AG09319 (cell line): Measurements from ENCODE around the gene NKX2-3.

Experiments used
- DNase-seq: peaks from one replicate; pipeline ENCODE4 v3.0.0-alpha.2; 2010; ENCODE audit warnings: low read depth; ENCODE audit errors: extremely low read depth
- TF ChIP-seq, protein P1 (sequence below): IDR thresholded peaks from 2 replicates; pipeline ENCODE4 v1.5.1; 2011; ENCODE audit warnings: low read depth, mild to moderate bottlenecking, inconsistent platforms, low read length, moderate library complexity

The NKX2-3 gene

GRCh38 chr10:99532687-99533495 is at the start of gene NKX2-3:
NKX2-3 (plus strand) TSS chr10:99532942; CDS start chr10:99533132, 190 bp downstream.
- TF ChIP-seq, protein P1, sequence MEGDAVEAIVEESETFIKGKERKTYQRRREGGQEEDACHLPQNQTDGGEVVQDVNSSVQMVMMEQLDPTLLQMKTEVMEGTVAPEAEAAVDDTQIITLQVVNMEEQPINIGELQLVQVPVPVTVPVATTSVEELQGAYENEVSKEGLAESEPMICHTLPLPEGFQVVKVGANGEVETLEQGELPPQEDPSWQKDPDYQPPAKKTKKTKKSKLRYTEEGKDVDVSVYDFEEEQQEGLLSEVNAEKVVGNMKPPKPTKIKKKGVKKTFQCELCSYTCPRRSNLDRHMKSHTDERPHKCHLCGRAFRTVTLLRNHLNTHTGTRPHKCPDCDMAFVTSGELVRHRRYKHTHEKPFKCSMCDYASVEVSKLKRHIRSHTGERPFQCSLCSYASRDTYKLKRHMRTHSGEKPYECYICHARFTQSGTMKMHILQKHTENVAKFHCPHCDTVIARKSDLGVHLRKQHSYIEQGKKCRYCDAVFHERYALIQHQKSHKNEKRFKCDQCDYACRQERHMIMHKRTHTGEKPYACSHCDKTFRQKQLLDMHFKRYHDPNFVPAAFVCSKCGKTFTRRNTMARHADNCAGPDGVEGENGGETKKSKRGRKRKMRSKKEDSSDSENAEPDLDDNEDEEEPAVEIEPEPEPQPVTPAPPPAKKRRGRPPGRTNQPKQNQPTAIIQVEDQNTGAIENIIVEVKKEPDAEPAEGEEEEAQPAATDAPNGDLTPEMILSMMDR: no peak
- no peak for DNase-seq

GRCh38 chr10:99484626-99485581 is 47.8 kb upstream of the NKX2-3 start:
- TF ChIP-seq, protein P1: no peak

GRCh38 chr10:99487125-99487807 is 45.5 kb upstream of the NKX2-3 start:
- no peak for DNase-seq
- TF ChIP-seq, protein P1: no peak

More at GRCh38 chr10:99484626-99485581, 47.8 kb upstream of the NKX2-3 start:
- DNase-seq: no peak

DNA sequence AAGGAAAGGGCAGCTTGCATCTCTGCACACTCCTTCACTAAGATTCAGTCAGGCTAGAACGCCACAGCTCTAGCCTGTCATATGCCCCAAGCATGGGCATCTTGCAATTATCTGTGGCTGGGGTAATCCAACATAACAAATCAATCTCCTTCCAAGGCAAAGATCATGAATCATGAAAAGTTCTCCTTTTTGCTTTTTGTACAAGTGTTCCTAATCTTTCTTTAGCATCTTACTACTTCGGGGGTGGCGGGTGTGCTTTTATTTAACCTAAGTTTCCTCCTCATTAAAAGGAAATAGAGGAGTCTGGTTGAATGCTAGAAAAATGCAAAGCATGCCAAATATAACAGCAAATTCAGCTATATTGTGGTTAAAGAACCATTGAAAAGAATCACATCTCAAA is 43.5 kb upstream of the NKX2-3 start:
- TF ChIP-seq, protein P1: no peak
- no peak for DNase-seq

GRCh38 chr10:99497343-99498025 is 35.3 kb upstream of the NKX2-3 start:
- DNase-seq: no peak
- TF ChIP-seq, protein P1: no peak

DNA sequence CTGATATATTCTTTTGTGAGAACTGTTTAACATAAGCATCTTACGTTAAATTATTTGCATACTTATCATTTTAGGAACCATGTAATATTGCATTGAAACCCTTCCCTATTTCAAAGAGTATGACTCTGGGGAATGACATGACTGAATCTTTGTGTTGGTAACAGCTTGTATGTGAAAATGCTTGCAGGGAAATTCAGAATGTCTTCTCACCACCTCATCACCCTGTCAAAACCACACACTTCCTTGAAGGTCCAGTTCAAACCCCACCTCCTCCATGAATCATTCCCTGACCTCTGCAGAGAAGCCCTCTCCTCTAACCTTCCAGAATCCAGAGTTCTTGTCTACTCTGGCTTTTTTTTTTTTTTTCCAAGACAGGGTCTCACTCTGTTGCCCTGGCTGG is 26.3 kb upstream of the NKX2-3 start:
- TF ChIP-seq, protein P1: no peak
- DNase-seq: no peak
